ACC112 (cell line): Measurements from ENCODE around the gene DEXI.
A peak's percentile ranks its signal among the peaks of the same experiment; 100 is the strongest.

Source experiments
- H2AFZ ChIP-seq: fragments of 200-600 bp; sonication (generic); one replicate; pipeline ENCODE4 v1.6.0; 2017; ENCODE audit warnings: antibody characterized with exemption, low read length; ENCODE audit not compliant: unreplicated experiment
- H3K27ac ChIP-seq: fragments of 200-600 bp; sonication (generic); 2 replicates; pipeline ENCODE4 v1.5.1; 2014; ENCODE audit warnings: low read depth, mild to moderate bottlenecking, antibody characterized with exemption, low read length, moderate library complexity
- H3K27me3 ChIP-seq: fragments of 200-600 bp; sonication (generic); 2 replicates; pipeline ENCODE4 v1.6.1; 2014; ENCODE audit warnings: mild to moderate bottlenecking, antibody characterized with exemption, low read length, moderate library complexity, mixed read lengths; ENCODE audit not compliant: insufficient read depth
- H3K36me3 ChIP-seq: fragments of 200-600 bp; sonication (generic); 2 replicates; pipeline ENCODE4 v1.6.1; 2016; ENCODE audit warnings: mild to moderate bottlenecking, antibody characterized with exemption, low read length, moderate library complexity, mixed read lengths; ENCODE audit not compliant: insufficient read depth
- H3K4me1 ChIP-seq: fragments of 200-600 bp; sonication (generic); one replicate; pipeline ENCODE4 v1.6.1; 2016; ENCODE audit warnings: low read length, mixed read lengths; ENCODE audit not compliant: insufficient read depth, unreplicated experiment, control insufficient read depth
- H3K4me3 ChIP-seq: fragments of 200-600 bp; sonication (generic); 2 replicates; pipeline ENCODE4 v1.5.1; 2014; ENCODE audit warnings: mild to moderate bottlenecking, low read depth, low read length
- H3K79me2 ChIP-seq: fragments of 200-600 bp; sonication (generic); one replicate; pipeline ENCODE4 v1.6.0; 2016; ENCODE audit warnings: low read length; ENCODE audit not compliant: control insufficient read depth, unreplicated experiment, insufficient read depth

DEXI gene

GRCh38 chr16:10942352-10943063 is at the start of gene DEXI:
Gene DEXI, minus strand, starts transcription at chr16:10942468. Its CDS starts 463 bp downstream, at chr16:10942005.
- Histone ChIP-seq H3K79me2 (peaks cover 70% of the 10 kb centered on the region), H3K4me3 (peak within 1 kb of the TSS; percentile 85), H3K27ac (peak within 1 kb of the TSS; percentile 44; the same call in 1 of the 2 replicates), H3K36me3 (no peaks in the 10 kb centered on the region), H3K4me1 (peaks cover 55% of the 10 kb centered on the region), H2AFZ (peak within 1 kb of the TSS; percentile 81), H3K27me3 (no peaks in the 10 kb centered on the region)

GRCh38 chr16:10990378-10990777 is 48.1 kb upstream of the DEXI start:
- H3K36me3 ChIP-seq: peaks cover 4% of the 10 kb centered on the region; the same call in 1 of the 2 replicates
- peaks cover 3% of the 10 kb centered on the region for H3K79me2 ChIP-seq
- H3K27me3 ChIP-seq: no peaks in the 10 kb centered on the region
- H3K27ac ChIP-seq: no peak overlapping the region
- H2AFZ ChIP-seq: no peak overlapping the region
- H3K4me1 ChIP-seq: peaks cover 29% of the 10 kb centered on the region
- H3K4me3 ChIP-seq: no peak overlapping the region

GRCh38 chr16:10989559-10989958 is 47.3 kb upstream of the DEXI start:
- Histone ChIP-seq H3K27ac (no peak overlapping the region), H3K79me2 (peaks cover 3% of the 10 kb centered on the region), H3K36me3 (peaks cover 4% of the 10 kb centered on the region; the same call in 1 of the 2 replicates), H3K4me1 (peaks cover 29% of the 10 kb centered on the region), H2AFZ (no peak overlapping the region), H3K4me3 (no peak overlapping the region), H3K27me3 (no peaks in the 10 kb centered on the region)

- no peaks in the 10 kb centered on the region for H3K27me3 ChIP-seq
- no peak overlapping the region for H2AFZ ChIP-seq
- H3K79me2 ChIP-seq: peaks cover 3% of the 10 kb centered on the region
- no peak overlapping the region for H3K4me3 ChIP-seq
- H3K4me1 ChIP-seq: peaks cover 28% of the 10 kb centered on the region
- no peak overlapping the region for H3K27ac ChIP-seq
- H3K36me3 ChIP-seq: no peaks in the 10 kb centered on the region
Observed at GRCh38 chr16:10988879-10989278, 46.6 kb upstream of the DEXI start.

DNA sequence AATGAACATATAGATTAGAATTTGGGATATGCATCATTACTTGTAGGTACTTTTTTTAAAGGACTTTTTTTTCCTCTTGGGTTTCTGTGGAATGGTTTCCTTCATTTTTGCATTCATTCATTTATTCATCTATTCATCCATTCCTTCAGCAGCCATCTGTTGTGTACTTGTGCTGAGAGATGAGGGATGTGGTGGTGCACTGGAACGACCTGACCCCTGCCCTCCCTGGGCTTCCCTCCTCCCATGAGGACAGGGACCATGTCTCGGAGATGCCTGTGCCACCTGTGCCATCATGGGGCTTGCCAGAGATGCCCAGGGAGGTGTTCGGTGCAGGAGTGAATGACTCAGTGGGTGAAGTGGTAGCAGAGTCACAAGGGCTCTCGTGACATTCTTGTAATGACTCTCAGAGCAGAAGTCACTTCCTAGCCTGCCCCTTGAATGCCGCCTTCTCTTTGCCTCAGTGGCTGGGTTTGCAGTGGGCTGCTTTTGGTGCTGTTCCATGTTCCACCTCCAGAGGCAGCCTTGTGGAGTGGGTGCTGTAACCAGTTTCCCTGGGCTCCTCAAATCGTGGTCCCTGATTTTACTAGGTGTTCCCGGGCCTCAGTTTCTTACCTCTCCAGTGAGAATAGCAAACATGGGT is 46.0 kb upstream of the DEXI start:
- Histone ChIP-seq H3K4me1 (peaks cover 23% of the 10 kb centered on the region), H3K36me3 (no peaks in the 10 kb centered on the region), H3K4me3 (no peak overlapping the region), H2AFZ (no peak overlapping the region), H3K79me2 (no peaks in the 10 kb centered on the region), H3K27me3 (no peaks in the 10 kb centered on the region), H3K27ac (no peak overlapping the region)

- no peaks in the 10 kb centered on the region for H3K27me3 ChIP-seq
- H3K79me2 ChIP-seq: no peaks in the 10 kb centered on the region
- H2AFZ ChIP-seq: no peak overlapping the region
- no peak overlapping the region for H3K4me3 ChIP-seq
- no peak overlapping the region for H3K27ac ChIP-seq
- H3K36me3 ChIP-seq: no peaks in the 10 kb centered on the region
- peaks cover 16% of the 10 kb centered on the region for H3K4me1 ChIP-seq
Observed at GRCh38 chr16:10987361-10988163, 45.3 kb upstream of the DEXI start.

DNA sequence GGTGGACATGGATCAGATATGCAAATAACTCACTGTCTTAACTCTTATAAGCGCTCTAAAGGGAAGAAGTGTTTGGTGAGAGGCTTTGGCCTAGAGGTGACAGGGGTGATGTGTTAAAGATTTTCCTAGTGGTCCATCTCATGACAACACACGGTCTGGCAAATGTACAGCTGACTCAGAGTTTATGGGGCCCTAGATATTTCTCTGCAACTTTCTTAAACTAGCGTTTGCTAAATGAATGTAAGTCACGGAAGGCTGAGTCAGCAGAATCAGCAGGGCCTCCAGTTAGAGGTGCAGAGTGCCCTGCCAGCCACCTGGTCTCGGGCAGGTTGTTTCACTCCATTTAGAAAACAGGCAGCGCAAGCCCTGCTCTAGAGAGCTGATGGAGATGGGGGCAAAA is 42.2 kb upstream of the DEXI start:
- Histone ChIP-seq H3K36me3 (no peaks in the 10 kb centered on the region), H3K4me3 (no peak overlapping the region), H3K4me1 (no peaks in the 10 kb centered on the region), H3K79me2 (no peaks in the 10 kb centered on the region), H2AFZ (no peak overlapping the region), H3K27ac (no peak overlapping the region), H3K27me3 (no peaks in the 10 kb centered on the region)

DNA sequence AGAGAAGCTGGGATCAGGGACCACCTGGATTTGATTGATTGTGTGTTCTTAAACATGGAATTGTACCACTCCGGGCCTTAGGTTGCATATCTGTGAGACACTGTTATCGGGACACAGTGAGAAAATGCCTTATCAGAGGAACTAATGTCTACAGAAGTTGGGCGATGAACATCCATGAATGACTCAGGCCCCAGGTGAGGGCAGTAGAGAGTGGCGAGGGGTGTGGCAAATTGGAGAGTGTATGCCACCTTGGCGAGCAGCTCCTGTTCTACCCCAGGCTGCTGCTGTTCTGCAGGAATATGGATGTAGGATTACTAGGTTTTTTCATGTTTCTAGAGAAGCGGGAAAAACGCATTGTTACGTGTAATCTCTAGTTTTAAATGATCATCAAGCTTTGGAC is 40.9 kb upstream of the DEXI start:
- Histone ChIP-seq H3K79me2 (no peaks in the 10 kb centered on the region), H3K27ac (no peak overlapping the region), H3K36me3 (no peaks in the 10 kb centered on the region), H3K27me3 (no peaks in the 10 kb centered on the region), H2AFZ (no peak overlapping the region), H3K4me3 (no peak overlapping the region), H3K4me1 (no peaks in the 10 kb centered on the region)

- Histone ChIP-seq H3K27me3 (no peaks in the 10 kb centered on the region), H3K4me3 (no peak overlapping the region), H3K36me3 (no peaks in the 10 kb centered on the region), H3K79me2 (no peaks in the 10 kb centered on the region), H3K4me1 (no peaks in the 10 kb centered on the region), H3K27ac (no peak overlapping the region), H2AFZ (no peak overlapping the region)
Observed at GRCh38 chr16:10982465-10983150, 40.3 kb upstream of the DEXI start.

DNA sequence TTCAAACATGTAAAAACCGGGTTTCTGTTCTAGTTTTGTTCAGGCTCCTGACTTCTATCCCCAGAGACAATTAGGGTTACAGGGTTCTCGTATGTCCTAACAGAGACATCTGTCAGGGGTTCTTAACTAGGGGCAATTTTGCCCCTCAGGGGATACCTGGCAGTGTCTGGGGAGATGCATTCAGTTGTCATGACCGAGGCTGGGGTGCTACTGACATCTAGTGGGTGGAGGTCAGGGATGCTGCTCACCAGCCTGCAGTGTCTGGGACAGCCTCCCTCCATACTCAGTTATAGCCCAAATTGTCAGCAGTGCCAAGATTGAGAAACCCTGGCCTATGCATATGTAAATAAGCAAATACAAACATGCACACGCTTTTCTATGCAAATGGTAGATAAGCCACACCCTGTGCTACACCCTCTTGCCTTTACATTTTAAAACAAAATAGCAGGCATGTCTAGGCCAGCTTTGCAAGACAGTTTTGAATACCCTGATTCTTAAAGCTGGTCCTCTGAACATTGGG is 39.5 kb upstream of the DEXI start:
- Histone ChIP-seq H3K27ac (no peak overlapping the region), H3K4me1 (no peaks in the 10 kb centered on the region), H3K36me3 (no peaks in the 10 kb centered on the region), H3K27me3 (no peaks in the 10 kb centered on the region), H2AFZ (no peak overlapping the region), H3K4me3 (no peak overlapping the region), H3K79me2 (no peaks in the 10 kb centered on the region)
